GM12873 (cell line): Measurements from ENCODE around the gene HAT1.

Source experiments
- CTCF ChIP-seq: IDR thresholded peaks from 2 replicates; pipeline ENCODE4 v1.5.1; 2012; ENCODE audit warnings: low read depth, mild to moderate bottlenecking, moderate library complexity, low read length, control low read depth; ENCODE audit not compliant: insufficient read depth; ENCODE audit errors: missing control alignments

Gene HAT1

GRCh38 chr2:171964308-171964707 is 42.0 kb downstream of the HAT1 start:
- no peak for TF ChIP-seq CTCF

- TF ChIP-seq CTCF, result no peak
Measured at GRCh38 chr2:171965238-171965637, 43.0 kb downstream of the HAT1 start.

GRCh38 chr2:171965661-171966060 is 43.4 kb downstream of the HAT1 start:
- no peak for TF ChIP-seq CTCF

- no peak for TF ChIP-seq CTCF
Measured at GRCh38 chr2:171966235-171966634, 44.0 kb downstream of the HAT1 start.

GRCh38 chr2:171966688-171967087 is 44.4 kb downstream of the HAT1 start:
- TF ChIP-seq CTCF, result no peak

- no peak for TF ChIP-seq CTCF
Measured at GRCh38 chr2:171968509-171968908, 46.2 kb downstream of the HAT1 start.

- TF ChIP-seq CTCF, result no peak
Measured at GRCh38 chr2:171972329-171972982, 50.2 kb downstream of the HAT1 start.

GRCh38 chr2:171979103-171979502 is 56.8 kb downstream of the HAT1 start:
- no peak for TF ChIP-seq CTCF
